SK-N-SH (cell line): ENCODE measurements around the gene ATP8B1.

Experiments
- CTCF ChIP-seq: fragments of 200-600 bp; sonication (generic); IDR thresholded peaks from 2 replicates; pipeline ENCODE4 v1.6.1; 2017; ENCODE audit warnings: antibody characterized with exemption, mild to moderate bottlenecking, moderate library complexity
- EP300 ChIP-seq, 2 experiments: IDR thresholded peaks; 2 replicates each; pipeline versions ENCODE4 v1.4.0 to v1.6.1; 2012; ENCODE audit warnings: borderline replicate concordance in 1 of 2, low read depth in 1 of 2, low read length in 1 of 2
- MAX ChIP-seq: IDR thresholded peaks from 2 replicates; pipeline ENCODE4 v1.4.0; 2012; ENCODE audit warnings: low read depth
- NFIC ChIP-seq: IDR thresholded peaks from 2 replicates; pipeline ENCODE4 v1.4.0; 2012; ENCODE audit warnings: borderline replicate concordance
- NRF1 ChIP-seq: IDR thresholded peaks from 2 replicates; pipeline ENCODE4 v1.6.1; 2012; ENCODE audit warnings: low read depth, mild to moderate bottlenecking, low read length
- POLR2AphosphoS5 ChIP-seq: IDR thresholded peaks from 2 replicates; pipeline ENCODE4 v1.6.1; 2012; ENCODE audit warnings: low read depth, low read length
- RFX5 ChIP-seq: IDR thresholded peaks from 2 replicates; pipeline ENCODE4 v1.6.1; 2012; ENCODE audit warnings: mild to moderate bottlenecking, improper control_type of control experiment, low read length

- TF ChIP-seq CTCF: no peak
- no peak for TF ChIP-seq NFIC
- TF ChIP-seq NRF1: no peak
- no peak for TF ChIP-seq MAX
- TF ChIP-seq EP300 (IDR thresholded peaks at IDR 0.05; ENCODE audit: borderline replicate concordance in 1 of 2, low read depth in 1 of 2, low read length in 1 of 2): no peak
- TF ChIP-seq RFX5: no peak
- TF ChIP-seq POLR2AphosphoS5: no peak
These were observed 175.6 kb downstream of the ATP8B1 start for GRCh38 chr18:57627488-57627887.
